GM23338 (cell line): Measurements from ENCODE around the gene WDR19. TPM values are rescaled to one million over a fixed set of nuclear protein-coding genes. Genes with fewer than 3 reads are reported as not detected.

ENCODE experiments used
- ATAC-seq: fragments of 200-7000 bp; cut with Tn5 transposase; 3 replicates; pipeline ENCODE4 v1.9.1; 2020
- DNase-seq: peaks from one replicate; pipeline ENCODE4 v3.0.0-alpha.2; 2015; ENCODE audit warnings: low spot score
- H2AFZ ChIP-seq: fragments of 200-600 bp; sonication (generic); 2 replicates; pipeline ENCODE4 v1.8.0; 2016; ENCODE audit warnings: antibody characterized with exemption, mild to moderate bottlenecking, moderate library complexity
- H3F3A ChIP-seq: fragments of 200-600 bp; sonication (generic); replicated peaks from 2 replicates; pipeline ENCODE4 v1.8.0; 2017; ENCODE audit warnings: antibody characterized with exemption, mixed run types, low read depth
- H3K27ac ChIP-seq: fragments of 200-600 bp; sonication (generic); 2 replicates; pipeline ENCODE4 v1.6.1; 2016; ENCODE audit warnings: low read depth
- H3K27me3 ChIP-seq: fragments of 200-600 bp; sonication (generic); 2 replicates; pipeline ENCODE4 v1.8.0; 2016; ENCODE audit warnings: mild to moderate bottlenecking, mixed run types, moderate library complexity; ENCODE audit not compliant: insufficient read depth
- H3K36me3 ChIP-seq: fragments of 200-600 bp; sonication (generic); 2 replicates; pipeline ENCODE4 v1.8.0; 2016; ENCODE audit warnings: mild to moderate bottlenecking; ENCODE audit not compliant: insufficient read depth
- H3K4me1 ChIP-seq: fragments of 200-600 bp; sonication (generic); 2 replicates; pipeline ENCODE4 v1.8.0; 2016; ENCODE audit warnings: mild to moderate bottlenecking, moderate library complexity; ENCODE audit not compliant: insufficient read depth
- H3K4me2 ChIP-seq: fragments of 200-600 bp; sonication (generic); 2 replicates; pipeline ENCODE4 v1.7.1; 2017; ENCODE audit warnings: mixed run types
- H3K4me3 ChIP-seq: fragments of 200-600 bp; sonication (generic); 2 replicates; pipeline ENCODE4 v1.6.1; 2016; ENCODE audit warnings: mixed run types
- H3K79me2 ChIP-seq: fragments of 200-600 bp; sonication (generic); replicated peaks from 2 replicates; pipeline ENCODE4 v1.8.0; 2017; ENCODE audit warnings: mild to moderate bottlenecking; ENCODE audit not compliant: insufficient read depth
- H3K9me2 ChIP-seq: fragments of 200-600 bp; sonication (generic); 2 replicates; pipeline ENCODE4 v1.8.0; 2017; ENCODE audit not compliant: insufficient read depth
- H4K20me1 ChIP-seq: fragments of 200-600 bp; sonication (generic); replicated peaks from 2 replicates; pipeline ENCODE4 v1.8.0; 2017; ENCODE audit warnings: mild to moderate bottlenecking; ENCODE audit not compliant: insufficient read depth
- H3K27ac Mint-ChIP-seq: 2 replicates; pipeline ENCODE4 v1.8.0; 2020; ENCODE audit warnings: inconsistent platforms, mild to moderate bottlenecking, moderate library complexity, mixed read lengths
- H3K27me3 Mint-ChIP-seq: 3 replicates; pipeline ENCODE4 v1.8.0; 2022; ENCODE audit warnings: low read depth, mild to moderate bottlenecking, moderate library complexity, mixed read lengths, inconsistent platforms; ENCODE audit not compliant: insufficient read depth, poor library complexity
- H3K36me3 Mint-ChIP-seq: 3 replicates; pipeline ENCODE4 v1.8.0; 2021; ENCODE audit warnings: low read depth, mild to moderate bottlenecking, inconsistent platforms, moderate library complexity, mixed read lengths
- H3K4me1 Mint-ChIP-seq: 3 replicates; pipeline ENCODE4 v1.8.0; 2020; ENCODE audit warnings: mild to moderate bottlenecking, inconsistent platforms, mixed read lengths
- H3K4me3 Mint-ChIP-seq: 3 replicates; pipeline ENCODE4 v1.8.0; 2021; ENCODE audit warnings: moderate library complexity, mild to moderate bottlenecking, inconsistent platforms, mixed read lengths
- H3K9me3 Mint-ChIP-seq: 3 replicates; pipeline ENCODE4 v1.8.0; 2020; ENCODE audit warnings: moderate library complexity, mild to moderate bottlenecking, inconsistent platforms, mixed read lengths
- CREB1 ChIP-seq: fragments of 250-450 bp; sonication (Bioruptor Pico); IDR thresholded peaks from 2 replicates; pipeline ENCODE4 v1.5.0; 2020; ENCODE audit warnings: low read depth, mild to moderate bottlenecking, moderate library complexity
- CTCF ChIP-seq, 2 experiments: fragments of 200-600 bp in 1 of 2; sonication (generic) in 1 of 2; conservative IDR thresholded peaks; 2 replicates each; pipeline versions ENCODE4 v1.5.1 to v1.6.1; 2016 to 2017; ENCODE audit warnings: antibody characterized with exemption in 2 of 2, low read depth in 2 of 2, mild to moderate bottlenecking in 2 of 2, moderate library complexity in 1 of 2
- POLR2AphosphoS5 ChIP-seq: IDR thresholded peaks from 2 replicates; pipeline ENCODE4 v1.6.1; 2016; ENCODE audit warnings: antibody characterized with exemption, low read depth
- STAT1 ChIP-seq: IDR thresholded peaks from one replicate; pipeline ENCODE4 v1.6.1; 2016; ENCODE audit warnings: antibody characterized with exemption; ENCODE audit not compliant: unreplicated experiment
- ZNF114 ChIP-seq: fragments of 250-450 bp; sonication (Bioruptor Pico); IDR thresholded peaks from 2 replicates; pipeline ENCODE4 v1.5.0; 2020; ENCODE audit warnings: mild to moderate bottlenecking, moderate library complexity
- ZNF331 ChIP-seq: fragments of 250-450 bp; sonication (Bioruptor Pico); IDR thresholded peaks from 2 replicates; pipeline ENCODE4 v1.5.0; 2020; ENCODE audit warnings: low read depth, mild to moderate bottlenecking, moderate library complexity
- long read RNA-seq: library from polyadenylated mRNA; unstranded; transcript quantifications from one replicate; pipeline ENCODE4 v2.0.0, GENCODE V29; 2020; ENCODE audit not compliant: unreplicated experiment
- polyA plus RNA-seq: library from polyadenylated mRNA; unstranded; fragments of >200 nt; fragmentation: Nextera tagmentation; extraction: Ambion mirVana; gene quantifications from 2 replicates; pipeline ENCODE4 v1.2.1, GENCODE V29; 2016
- total RNA-seq: library from RNA; depleted of rRNA; stranded (reverse); fragments of >200 nt; shearing (Covaris generic); gene quantifications from 2 replicates; pipeline ENCODE4 v1.2.3, GENCODE V29; 2014; rRNA removed
- TF ChIP-seq, protein P1 (sequence below): IDR thresholded peaks from one replicate; pipeline ENCODE4 v1.6.1; 2018; ENCODE audit warnings: antibody characterized with exemption; ENCODE audit not compliant: unreplicated experiment
- TF ChIP-seq, protein P2 (sequence below): fragments of 250-450 bp; sonication (Bioruptor Pico); IDR thresholded peaks from 2 replicates; pipeline ENCODE4 v1.5.0; 2020; ENCODE audit warnings: mild to moderate bottlenecking, moderate library complexity

Gene WDR19
- 21.0 and 23.7 TPM in 2 replicates for total RNA-seq
- polyA plus RNA-seq = 16.9 and 17.2 TPM in 2 replicates
- long read RNA-seq = 0 reads

DNA sequence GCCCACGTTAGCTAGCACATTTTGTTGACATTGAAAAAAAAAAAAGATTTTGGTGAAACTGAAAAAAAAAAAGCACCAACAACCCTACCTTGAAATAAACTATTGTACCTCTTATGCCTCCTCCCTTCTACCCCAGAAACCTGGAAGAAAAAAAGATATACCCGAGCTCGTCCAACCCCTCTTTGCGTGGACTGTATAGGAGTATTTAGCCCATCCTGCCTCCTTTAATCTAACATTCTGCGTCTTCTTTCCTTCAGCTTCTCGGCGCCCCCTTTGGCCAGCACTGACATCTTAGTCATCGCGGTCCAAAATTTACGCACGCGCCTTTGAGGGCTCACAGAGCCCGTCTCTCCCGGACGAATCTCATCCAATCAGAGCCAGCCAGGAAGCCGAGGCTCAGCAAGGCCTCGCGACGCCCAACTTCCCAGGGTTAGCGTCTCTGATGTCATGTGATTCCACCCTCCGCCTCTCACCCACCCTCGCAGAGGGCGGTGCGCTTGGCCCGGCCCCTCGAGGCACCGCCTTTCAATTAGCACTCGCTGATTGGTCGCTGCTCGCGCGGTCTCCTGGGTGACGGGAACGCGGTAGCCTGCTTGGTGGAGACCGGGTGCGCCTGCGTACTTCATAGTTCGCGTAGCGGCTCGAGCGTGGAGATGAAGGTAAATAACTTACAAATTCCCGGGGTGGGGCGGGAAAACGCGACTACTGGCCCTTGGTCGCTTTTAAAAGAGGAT, at the start of gene WDR19:
Gene WDR19 (plus strand): TSS at position 625 of the 734 bp plus-strand sequence. CDS start 29 bp downstream, at position 654.
- Mint-ChIP-seq H3K9me3 (no peaks in the 10 kb centered on the region), H3K27ac (0 out of 2 replicates have a peak within 1 kb of the TSS, but pooled peaks have one; percentile 34), H3K36me3 (no peaks in the 10 kb centered on the region), H3K4me3 (no peak within 1 kb of the TSS; the same call in 2 of the 3 replicates), H3K4me1 (peaks cover 6% of the 10 kb centered on the region; the same call in 2 of the 3 replicates), H3K27me3 (peaks cover 3% of the 10 kb centered on the region)
- Histone ChIP-seq H3K4me3 (peak within 1 kb of the TSS; percentile 72), H3K36me3 (no peaks in the 10 kb centered on the region), H3K9me2 (no peaks in the 10 kb centered on the region), H4K20me1 (no peaks in the 10 kb centered on the region), H3K79me2 (no peaks in the 10 kb centered on the region), H3K4me1 (peaks cover 6% of the 10 kb centered on the region; the same call in 1 of the 2 replicates), H3K27ac (no peak within 1 kb of the TSS), H3F3A (no peaks in the 10 kb centered on the region), H3K4me2 (peak within 1 kb of the TSS; percentile 93), H3K27me3 (no peaks in the 10 kb centered on the region), H2AFZ (peak within 1 kb of the TSS; percentile 82)
- peak; percentile 100 for DNase-seq
- ATAC-seq = peak; percentile 97
- TF ChIP-seq CREB1 (CRISPR knock-in tag) (no peak; the same call in 1 of the 2 replicates), POLR2AphosphoS5 (peak; percentile 58), CTCF (conservative IDR thresholded peaks at IDR 0.05; ENCODE audit: low read depth in 2 of 2) (peak; percentile 52 to 54)

DNA sequence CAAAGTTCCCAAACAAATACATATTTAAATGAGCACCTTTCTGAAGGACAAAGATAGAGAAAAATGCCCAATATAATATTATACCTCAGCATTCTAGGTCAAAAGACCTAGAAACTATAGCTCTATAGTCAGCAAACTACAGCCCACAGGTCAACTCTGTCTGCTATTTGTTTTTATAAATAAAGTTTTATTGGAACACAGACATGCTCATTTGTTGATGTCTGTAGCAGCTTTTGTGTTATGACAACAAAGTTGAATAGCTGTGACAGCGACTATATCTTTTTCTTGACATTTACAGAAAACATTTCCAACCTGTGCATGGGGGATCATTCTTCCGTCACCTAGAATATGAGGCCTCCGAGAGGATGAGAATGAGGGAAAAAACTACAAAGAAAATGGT, 48.7 kb upstream of the WDR19 start:
- peaks cover 11% of the 10 kb centered on the region for H3K36me3 Mint-ChIP-seq
- Histone ChIP-seq H3K4me1 (no peaks in the 10 kb centered on the region), H3F3A (no peaks in the 10 kb centered on the region), H3K27ac (no peak overlapping the region), H3K9me2 (no peaks in the 10 kb centered on the region), H3K4me3 (no peak overlapping the region), H3K36me3 (no peaks in the 10 kb centered on the region), H2AFZ (no peak overlapping the region), H4K20me1 (no peaks in the 10 kb centered on the region), H3K27me3 (no peaks in the 10 kb centered on the region), H3K4me2 (no peak overlapping the region), H3K79me2 (no peaks in the 10 kb centered on the region)
- peaks cover 10% of the 10 kb centered on the region; the same call in 2 of the 3 replicates for H3K4me1 Mint-ChIP-seq
- H3K4me3 Mint-ChIP-seq = no peak overlapping the region
- ATAC-seq (no peak), DNase-seq (no peak)
- no peak overlapping the region for H3K27ac Mint-ChIP-seq
- H3K27me3 Mint-ChIP-seq = peaks cover 5% of the 10 kb centered on the region
- peaks cover 14% of the 10 kb centered on the region for H3K9me3 Mint-ChIP-seq
- TF ChIP-seq, protein P1, sequence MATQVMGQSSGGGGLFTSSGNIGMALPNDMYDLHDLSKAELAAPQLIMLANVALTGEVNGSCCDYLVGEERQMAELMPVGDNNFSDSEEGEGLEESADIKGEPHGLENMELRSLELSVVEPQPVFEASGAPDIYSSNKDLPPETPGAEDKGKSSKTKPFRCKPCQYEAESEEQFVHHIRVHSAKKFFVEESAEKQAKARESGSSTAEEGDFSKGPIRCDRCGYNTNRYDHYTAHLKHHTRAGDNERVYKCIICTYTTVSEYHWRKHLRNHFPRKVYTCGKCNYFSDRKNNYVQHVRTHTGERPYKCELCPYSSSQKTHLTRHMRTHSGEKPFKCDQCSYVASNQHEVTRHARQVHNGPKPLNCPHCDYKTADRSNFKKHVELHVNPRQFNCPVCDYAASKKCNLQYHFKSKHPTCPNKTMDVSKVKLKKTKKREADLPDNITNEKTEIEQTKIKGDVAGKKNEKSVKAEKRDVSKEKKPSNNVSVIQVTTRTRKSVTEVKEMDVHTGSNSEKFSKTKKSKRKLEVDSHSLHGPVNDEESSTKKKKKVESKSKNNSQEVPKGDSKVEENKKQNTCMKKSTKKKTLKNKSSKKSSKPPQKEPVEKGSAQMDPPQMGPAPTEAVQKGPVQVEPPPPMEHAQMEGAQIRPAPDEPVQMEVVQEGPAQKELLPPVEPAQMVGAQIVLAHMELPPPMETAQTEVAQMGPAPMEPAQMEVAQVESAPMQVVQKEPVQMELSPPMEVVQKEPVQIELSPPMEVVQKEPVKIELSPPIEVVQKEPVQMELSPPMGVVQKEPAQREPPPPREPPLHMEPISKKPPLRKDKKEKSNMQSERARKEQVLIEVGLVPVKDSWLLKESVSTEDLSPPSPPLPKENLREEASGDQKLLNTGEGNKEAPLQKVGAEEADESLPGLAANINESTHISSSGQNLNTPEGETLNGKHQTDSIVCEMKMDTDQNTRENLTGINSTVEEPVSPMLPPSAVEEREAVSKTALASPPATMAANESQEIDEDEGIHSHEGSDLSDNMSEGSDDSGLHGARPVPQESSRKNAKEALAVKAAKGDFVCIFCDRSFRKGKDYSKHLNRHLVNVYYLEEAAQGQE = no peak
- TF ChIP-seq CREB1 (CRISPR knock-in tag) = no peak
- TF ChIP-seq POLR2AphosphoS5 = no peak
- no peak for TF ChIP-seq ZNF331 (CRISPR knock-in tag)
- TF ChIP-seq ZNF114 (CRISPR knock-in tag) = no peak
- TF ChIP-seq, protein P2, sequence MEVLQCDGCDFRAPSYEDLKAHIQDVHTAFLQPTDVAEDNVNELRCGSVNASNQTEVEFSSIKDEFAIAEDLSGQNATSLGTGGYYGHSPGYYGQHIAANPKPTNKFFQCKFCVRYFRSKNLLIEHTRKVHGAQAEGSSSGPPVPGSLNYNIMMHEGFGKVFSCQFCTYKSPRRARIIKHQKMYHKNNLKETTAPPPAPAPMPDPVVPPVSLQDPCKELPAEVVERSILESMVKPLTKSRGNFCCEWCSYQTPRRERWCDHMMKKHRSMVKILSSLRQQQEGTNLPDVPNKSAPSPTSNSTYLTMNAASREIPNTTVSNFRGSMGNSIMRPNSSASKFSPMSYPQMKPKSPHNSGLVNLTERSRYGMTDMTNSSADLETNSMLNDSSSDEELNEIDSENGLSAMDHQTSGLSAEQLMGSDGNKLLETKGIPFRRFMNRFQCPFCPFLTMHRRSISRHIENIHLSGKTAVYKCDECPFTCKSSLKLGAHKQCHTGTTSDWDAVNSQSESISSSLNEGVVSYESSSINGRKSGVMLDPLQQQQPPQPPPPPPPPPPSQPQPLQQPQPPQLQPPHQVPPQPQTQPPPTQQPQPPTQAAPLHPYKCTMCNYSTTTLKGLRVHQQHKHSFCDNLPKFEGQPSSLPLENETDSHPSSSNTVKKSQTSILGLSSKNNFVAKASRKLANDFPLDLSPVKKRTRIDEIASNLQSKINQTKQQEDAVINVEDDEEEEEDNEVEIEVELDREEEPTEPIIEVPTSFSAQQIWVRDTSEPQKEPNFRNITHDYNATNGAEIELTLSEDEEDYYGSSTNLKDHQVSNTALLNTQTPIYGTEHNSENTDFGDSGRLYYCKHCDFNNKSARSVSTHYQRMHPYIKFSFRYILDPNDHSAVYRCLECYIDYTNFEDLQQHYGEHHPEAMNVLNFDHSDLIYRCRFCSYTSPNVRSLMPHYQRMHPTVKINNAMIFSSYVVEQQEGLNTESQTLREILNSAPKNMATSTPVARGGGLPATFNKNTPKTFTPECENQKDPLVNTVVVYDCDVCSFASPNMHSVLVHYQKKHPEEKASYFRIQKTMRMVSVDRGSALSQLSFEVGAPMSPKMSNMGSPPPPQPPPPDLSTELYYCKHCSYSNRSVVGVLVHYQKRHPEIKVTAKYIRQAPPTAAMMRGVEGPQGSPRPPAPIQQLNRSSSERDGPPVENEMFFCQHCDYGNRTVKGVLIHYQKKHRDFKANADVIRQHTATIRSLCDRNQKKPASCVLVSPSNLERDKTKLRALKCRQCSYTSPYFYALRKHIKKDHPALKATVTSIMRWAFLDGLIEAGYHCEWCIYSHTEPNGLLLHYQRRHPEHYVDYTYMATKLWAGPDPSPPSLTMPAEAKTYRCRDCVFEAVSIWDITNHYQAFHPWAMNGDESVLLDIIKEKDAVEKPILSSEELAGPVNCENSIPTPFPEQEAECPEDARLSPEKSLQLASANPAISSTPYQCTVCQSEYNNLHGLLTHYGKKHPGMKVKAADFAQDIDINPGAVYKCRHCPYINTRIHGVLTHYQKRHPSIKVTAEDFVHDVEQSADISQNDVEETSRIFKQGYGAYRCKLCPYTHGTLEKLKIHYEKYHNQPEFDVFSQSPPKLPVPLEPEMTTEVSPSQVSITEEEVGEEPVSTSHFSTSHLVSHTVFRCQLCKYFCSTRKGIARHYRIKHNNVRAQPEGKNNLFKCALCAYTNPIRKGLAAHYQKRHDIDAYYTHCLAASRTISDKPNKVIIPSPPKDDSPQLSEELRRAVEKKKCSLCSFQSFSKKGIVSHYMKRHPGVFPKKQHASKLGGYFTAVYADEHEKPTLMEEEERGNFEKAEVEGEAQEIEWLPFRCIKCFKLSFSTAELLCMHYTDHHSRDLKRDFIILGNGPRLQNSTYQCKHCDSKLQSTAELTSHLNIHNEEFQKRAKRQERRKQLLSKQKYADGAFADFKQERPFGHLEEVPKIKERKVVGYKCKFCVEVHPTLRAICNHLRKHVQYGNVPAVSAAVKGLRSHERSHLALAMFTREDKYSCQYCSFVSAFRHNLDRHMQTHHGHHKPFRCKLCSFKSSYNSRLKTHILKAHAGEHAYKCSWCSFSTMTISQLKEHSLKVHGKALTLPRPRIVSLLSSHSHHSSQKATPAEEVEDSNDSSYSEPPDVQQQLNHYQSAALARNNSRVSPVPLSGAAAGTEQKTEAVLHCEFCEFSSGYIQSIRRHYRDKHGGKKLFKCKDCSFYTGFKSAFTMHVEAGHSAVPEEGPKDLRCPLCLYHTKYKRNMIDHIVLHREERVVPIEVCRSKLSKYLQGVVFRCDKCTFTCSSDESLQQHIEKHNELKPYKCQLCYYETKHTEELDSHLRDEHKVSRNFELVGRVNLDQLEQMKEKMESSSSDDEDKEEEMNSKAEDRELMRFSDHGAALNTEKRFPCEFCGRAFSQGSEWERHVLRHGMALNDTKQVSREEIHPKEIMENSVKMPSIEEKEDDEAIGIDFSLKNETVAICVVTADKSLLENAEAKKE (CRISPR knock-in tag) = no peak
- TF ChIP-seq STAT1 = no peak
